ENCODE measurements around the gene SMOC1. TPM values are rescaled to one million over a fixed set of nuclear protein-coding genes. Genes with fewer than 3 reads are reported as not detected.

The SMOC1 gene
- total RNA-seq: 12.2 TPM

DNA sequence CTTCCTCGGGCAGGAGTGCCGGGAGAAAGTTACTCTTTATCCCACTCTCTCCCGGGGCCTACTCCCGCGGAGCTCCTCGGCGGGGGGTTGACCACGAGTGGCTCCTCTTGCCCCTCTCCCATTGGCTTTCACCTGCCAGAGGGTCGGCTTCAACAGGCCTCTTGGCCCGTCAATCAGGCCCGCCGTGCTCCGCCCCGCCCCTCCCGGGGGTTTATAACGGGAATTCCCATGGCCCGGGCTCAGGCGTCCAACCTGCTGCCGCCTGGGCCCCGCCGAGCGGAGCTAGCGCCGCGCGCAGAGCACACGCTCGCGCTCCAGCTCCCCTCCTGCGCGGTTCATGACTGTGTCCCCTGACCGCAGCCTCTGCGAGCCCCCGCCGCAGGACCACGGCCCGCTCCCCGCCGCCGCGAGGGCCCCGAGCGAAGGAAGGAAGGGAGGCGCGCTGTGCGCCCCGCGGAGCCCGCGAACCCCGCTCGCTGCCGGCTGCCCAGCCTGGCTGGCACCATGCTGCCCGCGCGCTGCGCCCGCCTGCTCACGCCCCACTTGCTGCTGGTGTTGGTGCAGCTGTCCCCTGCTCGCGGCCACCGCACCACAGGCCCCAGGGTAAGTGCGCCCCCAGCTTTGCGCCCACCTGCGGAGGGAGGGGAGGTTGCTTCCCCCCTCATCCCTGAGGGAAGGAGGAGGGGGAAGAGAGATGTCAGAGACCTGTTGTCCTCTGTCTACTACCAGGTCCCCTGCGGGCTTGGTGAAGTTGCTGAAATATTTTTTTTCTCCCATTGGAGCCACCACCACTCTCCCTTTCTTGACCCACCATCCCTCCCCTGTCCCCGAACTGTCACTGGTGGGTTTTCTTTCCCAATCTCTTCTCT, at the start of gene SMOC1:
Gene SMOC1 (plus strand): TSS at position 242 of the 869 bp plus-strand sequence. CDS start 263 bp downstream, at position 505.
- peak; percentile 73 to 75 for DNase-seq (ENCODE audit: low spot score in 2 of 2)

GRCh38 chr14:69838881-69839416, 40.3 kb upstream of the SMOC1 start:
- DNase-seq (ENCODE audit: low spot score in 2 of 2): no peak
- FAIRE-seq: no peak

More for the DNA sequence above, at the start of gene SMOC1:
- no peak for FAIRE-seq

DNA sequence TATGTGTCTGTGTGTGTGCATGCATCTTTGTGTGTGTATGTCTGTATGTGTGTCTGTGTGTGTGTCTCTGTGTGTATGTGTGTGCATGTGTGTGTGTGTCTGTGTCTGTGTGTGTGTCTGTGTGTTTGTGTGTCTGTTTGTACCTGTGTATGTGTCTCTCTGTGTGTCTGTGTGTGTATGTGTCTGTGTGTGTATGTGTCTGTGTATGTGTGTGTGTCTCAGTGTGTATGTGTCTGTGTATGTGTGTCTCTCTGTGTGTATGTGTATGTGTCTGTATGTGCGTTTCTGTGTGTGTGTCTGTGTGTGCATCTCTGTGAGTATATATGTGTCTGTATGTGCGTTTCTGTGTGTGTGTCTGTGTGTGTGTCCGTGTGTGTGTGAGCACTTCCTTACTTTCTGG, 39.6 kb upstream of the SMOC1 start:
- FAIRE-seq (no peak), DNase-seq (ENCODE audit: low spot score in 2 of 2) (no peak)

- DNase-seq (ENCODE audit: low spot score in 2 of 2): no peak
These were observed 37.6 kb upstream of the SMOC1 start for GRCh38 chr14:69841656-69842055.

DNA sequence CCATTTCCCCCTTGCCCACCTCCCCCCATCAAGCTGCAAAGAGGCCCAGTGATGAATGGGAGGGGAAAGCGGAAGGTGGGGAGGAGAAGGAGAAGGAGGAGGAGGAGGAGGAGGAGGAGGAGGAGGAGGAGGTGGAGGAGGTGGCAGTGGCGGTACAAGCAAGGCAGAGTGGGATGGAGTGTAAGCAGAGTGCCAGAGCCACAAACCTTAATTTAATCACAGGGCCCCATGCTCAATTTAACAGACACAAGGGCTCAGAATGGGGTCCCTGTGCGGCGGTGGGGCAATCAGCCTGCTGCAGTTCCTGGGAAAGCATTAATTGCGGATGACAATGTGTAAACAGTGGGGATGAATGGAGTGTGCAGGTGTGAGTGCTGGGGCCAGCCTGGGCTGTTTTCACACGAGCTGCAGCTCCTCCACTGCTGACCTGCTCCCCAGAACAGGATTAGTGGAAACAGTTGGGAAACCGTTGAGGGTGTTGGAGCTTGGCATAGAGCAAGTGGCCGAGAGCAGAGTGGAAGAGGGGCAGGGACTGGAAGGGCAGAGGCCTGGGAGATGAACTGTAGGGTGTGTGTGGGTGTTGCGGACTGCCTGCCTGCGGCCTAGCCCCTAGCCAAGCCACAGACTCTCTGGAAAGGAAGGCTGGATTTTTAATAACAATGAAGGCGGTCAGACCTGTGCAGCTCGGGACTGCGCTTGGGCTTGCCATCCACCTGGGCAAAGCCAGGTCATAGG, 36.4 kb upstream of the SMOC1 start:
- FAIRE-seq: no peak
- no peak for DNase-seq (ENCODE audit: low spot score in 2 of 2)

More at GRCh38 chr14:69841656-69842055, 37.6 kb upstream of the SMOC1 start:
- no peak for FAIRE-seq

DNA sequence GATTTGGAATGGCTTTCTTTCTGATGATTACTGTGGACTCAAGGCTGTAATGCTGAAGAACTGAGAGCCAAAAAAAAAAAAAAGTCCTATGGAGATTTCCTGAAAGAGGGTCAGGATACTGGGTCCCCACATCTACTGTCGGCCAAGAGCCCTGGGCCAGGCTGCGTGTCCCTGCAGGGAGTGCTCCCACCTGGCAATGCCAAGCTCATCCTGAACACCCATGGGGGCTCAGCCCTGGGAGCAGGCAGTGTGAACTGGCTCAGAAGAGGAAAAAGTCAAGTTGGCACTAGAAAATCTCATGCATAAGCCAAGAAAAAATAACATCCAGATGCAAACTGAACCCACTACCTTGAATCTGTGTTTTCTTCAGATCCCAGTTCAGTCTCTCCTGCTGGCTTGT, 35.0 kb upstream of the SMOC1 start:
- FAIRE-seq: no peak
- no peak for DNase-seq (ENCODE audit: low spot score in 2 of 2)

DNA sequence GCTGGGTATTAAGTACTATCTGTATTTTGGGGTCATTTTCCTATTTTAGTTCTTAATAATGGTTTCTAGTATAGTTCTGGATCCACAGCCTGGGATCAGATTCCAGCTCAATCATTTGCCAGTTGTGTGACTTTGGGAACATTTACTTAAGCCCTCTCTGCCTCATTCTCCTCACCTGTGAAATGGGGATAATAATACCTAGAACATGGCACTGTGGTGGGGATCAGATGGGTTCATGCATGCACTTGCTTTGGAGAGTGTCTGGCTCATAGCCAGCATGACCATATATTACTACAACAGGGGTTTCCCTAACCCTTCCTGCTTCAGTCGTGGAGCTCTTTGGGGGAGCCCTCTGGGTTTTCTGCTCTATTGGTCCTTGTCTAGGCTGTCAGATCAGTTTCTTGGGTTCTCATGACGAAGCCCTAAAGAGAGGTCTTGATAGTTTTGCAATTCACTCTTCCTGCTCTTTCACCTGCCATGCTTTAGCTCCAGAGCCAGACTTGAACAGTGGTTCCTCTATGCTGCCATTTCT, 34.1 kb upstream of the SMOC1 start:
- DNase-seq (ENCODE audit: low spot score in 2 of 2): no peak
- FAIRE-seq: no peak

DNA sequence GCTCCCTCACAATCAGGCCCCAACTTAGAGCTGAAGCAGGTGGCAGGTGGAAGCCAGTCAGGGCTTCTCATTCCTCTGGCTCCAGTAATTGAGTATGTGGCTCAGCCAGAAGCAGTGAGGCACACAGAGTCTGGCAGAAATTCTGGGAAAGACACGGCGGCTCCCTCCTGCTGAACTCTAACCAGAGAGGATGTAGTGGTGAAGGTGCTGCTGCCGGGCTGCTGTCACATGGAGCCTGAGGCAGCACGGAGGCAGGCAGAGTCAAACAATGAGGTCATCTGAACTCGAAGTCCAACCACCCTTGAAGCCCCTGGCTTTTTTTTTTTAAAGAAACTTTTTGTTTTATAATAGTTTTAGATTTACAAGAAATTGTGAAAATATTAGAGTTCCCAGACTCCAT, 33.4 kb upstream of the SMOC1 start:
- DNase-seq (ENCODE audit: low spot score in 2 of 2) (no peak), FAIRE-seq (no peak)

DNA sequence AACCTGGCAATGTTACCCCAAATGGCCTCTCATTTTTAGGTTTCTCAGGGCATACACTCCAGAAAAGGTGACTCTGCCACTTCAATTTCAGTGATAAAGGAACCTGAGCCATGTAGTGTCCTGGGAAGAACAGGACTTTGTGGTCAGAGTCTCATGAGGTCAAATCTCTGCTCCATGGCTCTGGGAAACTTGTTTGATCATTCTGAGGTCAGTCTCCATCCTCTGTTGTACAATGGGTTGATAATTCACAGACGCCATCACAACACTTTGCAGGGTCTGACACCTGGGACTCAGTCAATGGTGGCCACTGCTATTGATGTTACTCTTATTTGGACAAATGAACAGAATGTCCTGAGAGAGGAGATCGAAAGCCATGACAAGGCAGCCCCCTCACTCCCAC, 31.1 kb upstream of the SMOC1 start:
- DNase-seq (ENCODE audit: low spot score in 2 of 2) (no peak), FAIRE-seq (no peak)

DNA sequence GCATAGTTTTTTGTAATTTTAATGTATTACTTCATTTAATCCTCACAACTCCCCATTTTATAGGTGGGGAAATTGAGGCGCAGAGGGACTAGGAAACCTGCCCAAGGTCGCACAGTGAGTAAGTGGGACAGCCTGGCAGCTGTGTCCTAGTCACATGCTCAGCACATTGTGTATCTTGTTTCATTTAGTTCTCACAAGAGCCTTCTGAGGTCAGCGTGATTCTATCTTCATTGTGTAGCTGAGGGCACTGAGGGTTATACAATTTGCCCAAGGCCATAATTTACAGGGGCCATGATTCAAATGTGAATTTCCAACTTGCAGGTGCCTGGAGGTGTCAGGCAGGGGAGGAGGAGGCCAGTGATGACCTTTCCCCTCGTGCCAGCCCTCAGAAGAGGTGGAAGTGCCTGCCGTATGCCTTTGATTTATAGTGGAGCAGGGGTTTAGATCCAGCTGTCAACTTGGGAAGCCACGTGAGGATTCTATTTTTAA, 30.3 kb upstream of the SMOC1 start:
- FAIRE-seq: no peak
- DNase-seq (ENCODE audit: low spot score in 2 of 2): no peak

- no peak for FAIRE-seq
- DNase-seq (ENCODE audit: low spot score in 2 of 2): peak in 1 of 2 donors; percentile 52
These were observed 29.0 kb upstream of the SMOC1 start for GRCh38 chr14:69850086-69850735.

DNA sequence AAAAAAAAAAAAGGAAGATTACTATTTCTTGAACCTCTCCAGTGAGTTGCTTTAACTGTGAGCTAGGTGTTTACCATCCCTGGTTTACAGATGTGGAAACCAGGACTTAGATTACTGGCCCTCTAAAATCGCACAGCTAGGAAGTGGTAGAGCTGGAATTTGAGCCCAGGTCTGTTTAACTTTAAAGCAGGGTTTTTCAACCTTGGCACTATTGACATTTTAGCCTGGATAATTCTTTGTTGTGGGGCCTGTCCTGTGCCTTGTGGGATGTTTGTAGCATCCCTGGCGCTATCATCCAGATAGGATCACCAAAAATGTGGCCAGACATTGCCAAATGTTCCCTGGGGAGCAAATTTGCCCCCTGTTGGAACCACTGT, 28.5 kb upstream of the SMOC1 start:
- FAIRE-seq (no peak), DNase-seq (ENCODE audit: low spot score in 2 of 2) (no peak)

- no peak for FAIRE-seq
- DNase-seq (ENCODE audit: low spot score in 2 of 2): no peak
These were observed 26.5 kb upstream of the SMOC1 start for GRCh38 chr14:69852531-69853321.

DNA sequence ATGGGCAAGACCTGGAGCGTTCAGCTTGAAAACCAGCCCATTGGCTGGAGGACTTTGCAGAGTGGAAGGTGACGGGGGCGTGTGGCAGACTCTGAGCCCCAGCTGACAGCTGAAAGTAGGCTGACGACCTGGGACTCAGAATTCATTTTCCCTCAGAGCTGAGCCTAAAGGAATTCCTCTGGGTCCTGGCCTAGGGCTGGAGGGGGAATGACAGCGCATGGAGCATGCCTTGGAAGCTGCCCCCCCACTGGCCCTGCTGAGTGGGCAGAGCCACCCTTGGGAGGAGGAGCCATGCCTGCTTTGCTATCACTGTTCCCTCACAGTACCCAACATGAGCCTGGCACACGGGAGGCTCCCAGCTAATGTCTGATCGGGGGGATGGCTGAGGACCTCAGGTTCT, 25.4 kb upstream of the SMOC1 start:
- no peak for FAIRE-seq
- DNase-seq (ENCODE audit: low spot score in 2 of 2): no peak

GRCh38 chr14:69854598-69854997, 24.6 kb upstream of the SMOC1 start:
- DNase-seq (ENCODE audit: low spot score in 2 of 2): no peak
- no peak for FAIRE-seq

DNA sequence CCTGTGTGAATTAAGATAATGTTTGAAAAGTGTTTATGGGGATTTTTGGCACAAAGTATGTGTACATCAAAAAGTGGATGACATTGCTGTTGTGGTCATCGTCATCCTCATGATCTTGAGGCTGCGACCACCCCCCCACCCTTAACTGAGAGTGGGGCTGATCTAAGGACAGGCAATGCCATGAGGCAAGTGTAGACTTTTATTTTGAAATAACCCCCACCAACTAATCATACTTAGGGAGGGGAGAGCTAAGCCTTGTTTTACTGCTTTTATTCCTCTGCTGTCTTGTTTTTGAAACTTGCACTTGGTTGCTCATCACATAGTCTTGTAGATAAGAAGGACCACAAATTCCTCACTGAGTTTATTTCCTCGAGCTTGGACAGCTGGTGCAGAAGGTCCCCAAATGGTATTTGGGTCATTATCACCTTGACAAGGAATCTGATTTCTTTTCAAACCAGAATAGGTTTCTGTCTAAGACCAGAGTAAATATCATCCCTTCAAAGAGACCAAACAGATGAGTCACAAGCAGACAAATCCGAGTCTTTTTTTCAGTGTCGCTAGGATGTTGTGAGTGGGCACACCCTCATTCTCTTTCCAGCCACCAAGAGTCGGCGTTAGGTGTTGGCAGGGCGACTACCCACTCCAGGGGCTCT, 23.9 kb upstream of the SMOC1 start:
- no peak for FAIRE-seq
- no peak for DNase-seq (ENCODE audit: low spot score in 2 of 2)

DNA sequence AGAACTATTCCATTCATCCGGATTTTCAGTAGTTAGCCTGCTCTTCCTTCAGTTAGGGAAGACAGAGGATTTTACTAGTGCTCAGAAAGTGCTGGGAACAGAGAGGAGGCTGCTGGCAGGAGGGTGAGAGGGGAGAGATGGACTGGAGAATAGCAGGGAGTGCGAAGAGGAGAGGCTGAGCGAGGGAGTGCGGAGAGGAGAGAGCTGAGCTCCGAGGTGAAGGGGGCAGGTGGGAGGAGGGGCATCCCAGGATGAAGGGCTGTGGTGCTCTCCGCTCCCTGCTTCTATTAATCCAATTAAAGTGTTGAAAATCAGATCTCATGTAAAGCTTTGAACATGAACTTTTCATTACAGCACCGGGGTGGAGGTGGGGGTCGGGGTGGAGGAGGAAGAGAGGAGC, 20.4 kb upstream of the SMOC1 start:
- FAIRE-seq (no peak), DNase-seq (ENCODE audit: low spot score in 2 of 2) (no peak)

- no peak for DNase-seq (ENCODE audit: low spot score in 2 of 2)
- no peak for FAIRE-seq
These were observed 19.6 kb upstream of the SMOC1 start for GRCh38 chr14:69859591-69859990.

- FAIRE-seq: no peak
- DNase-seq (ENCODE audit: low spot score in 2 of 2): no peak
These were observed 19.0 kb upstream of the SMOC1 start for GRCh38 chr14:69860221-69860620.
